Smooth muscle cell (in vitro differentiated cells): Measurements from ENCODE around the gene TCF19. TPM values are rescaled to one million over a fixed set of nuclear protein-coding genes. Genes with fewer than 3 reads are reported as not detected.

Experiments
- DNase-seq: peaks from one replicate; lab custom pipeline; 2025; ENCODE audit not compliant: unreplicated experiment; lab: John Stamatoyannopoulos, UW
- H2AFZ ChIP-seq: fragments of 200-600 bp; sonication (generic); 2 replicates; pipeline ENCODE4 v1.6.0; 2016; ENCODE audit warnings: antibody characterized with exemption, low read depth, mild to moderate bottlenecking
- H3F3A ChIP-seq: fragments of 200-600 bp; sonication (generic); 2 replicates; pipeline ENCODE4 v1.6.0; 2017; ENCODE audit warnings: antibody characterized with exemption, low read depth
- H3K27ac ChIP-seq: fragments of 200-600 bp; sonication (generic); 2 replicates; pipeline ENCODE4 v1.5.1; 2016; ENCODE audit warnings: low read depth, mild to moderate bottlenecking
- H3K27me3 ChIP-seq: fragments of 200-600 bp; sonication (generic); 2 replicates; pipeline ENCODE4 v1.6.1; 2016; ENCODE audit warnings: low read depth, mild to moderate bottlenecking
- H3K36me3 ChIP-seq: fragments of 200-600 bp; sonication (generic); 2 replicates; pipeline ENCODE4 v1.5.1; 2016; ENCODE audit warnings: low read depth
- H3K4me1 ChIP-seq: fragments of 200-600 bp; sonication (generic); 2 replicates; pipeline ENCODE4 v1.5.1; 2016; ENCODE audit warnings: low read depth
- H3K4me2 ChIP-seq: fragments of 200-600 bp; sonication (generic); 2 replicates; pipeline ENCODE4 v1.6.0; 2016; ENCODE audit warnings: mild to moderate bottlenecking
- H3K4me3 ChIP-seq: fragments of 200-600 bp; sonication (generic); 2 replicates; pipeline ENCODE4 v1.5.1; 2016; ENCODE audit warnings: mild to moderate bottlenecking
- H3K79me2 ChIP-seq: fragments of 200-600 bp; sonication (generic); 2 replicates; pipeline ENCODE4 v1.6.0; 2016; ENCODE audit warnings: low read depth, mild to moderate bottlenecking
- H3K9ac ChIP-seq: fragments of 200-600 bp; sonication (generic); 2 replicates; pipeline ENCODE4 v1.6.0; 2016; ENCODE audit warnings: low read depth
- H3K9me3 ChIP-seq: fragments of 200-600 bp; sonication (generic); replicated peaks from 2 replicates; pipeline ENCODE4 v1.5.1; 2016; ENCODE audit warnings: low read depth
- H4K20me1 ChIP-seq: fragments of 200-600 bp; sonication (generic); 2 replicates; pipeline ENCODE4 v1.6.0; 2016; ENCODE audit warnings: low read depth
- CTCF ChIP-seq: fragments of 200-600 bp; sonication (generic); IDR thresholded peaks from 2 replicates; pipeline ENCODE4 v1.5.1; 2017; ENCODE audit warnings: borderline replicate concordance, mild to moderate bottlenecking, antibody characterized with exemption; ENCODE audit not compliant: insufficient read depth, poor library complexity, severe bottlenecking
- WGBS: methylation state at CpG from one replicate; pipeline ENCODE4 v1.1.7; 2016; ENCODE audit warnings: low lambda C conversion rate; 5-methylcytosine and 5-hydroxymethylcytosine counted together
- polyA plus RNA-seq: library from polyadenylated mRNA; unstranded; fragments of >200 nt; fragmentation: Nextera tagmentation; extraction: Ambion mirVana; gene quantifications from 2 replicates; pipeline ENCODE4 v1.2.1, GENCODE V29; 2016
- total RNA-seq: library from RNA; depleted of rRNA; stranded (reverse); fragments of >200 nt; gene quantifications from 2 replicates; pipeline ENCODE4 v1.2.3, GENCODE V29; 2014

The TCF19 gene
- total and polyA plus RNA-seq, 2 experiments from 2014 or later: 7.8 to 10.5 TPM

GRCh38 chr6:31122791-31123706 is 35.3 kb upstream of the TCF19 start:
- 61% methylated on average over 16 of the region's 16 CpGs for WGBS
- no peak overlapping the region for H2AFZ ChIP-seq
- H3K27me3 ChIP-seq: no peaks in the 10 kb centered on the region
- H3K4me2 ChIP-seq: no peak overlapping the region
- H3K9ac ChIP-seq: peak overlapping the region; percentile 77
- DNase-seq: peak; percentile 14
- H4K20me1 ChIP-seq: no peaks in the 10 kb centered on the region
- H3K9me3 ChIP-seq: no peaks in the 10 kb centered on the region
- H3K4me1 ChIP-seq: no peaks in the 10 kb centered on the region
- H3K79me2 ChIP-seq: no peaks in the 10 kb centered on the region
- H3F3A ChIP-seq: no peaks in the 10 kb centered on the region
- peak overlapping the region; percentile 81 for H3K27ac ChIP-seq
- TF ChIP-seq CTCF: no peak
- H3K36me3 ChIP-seq: no peaks in the 10 kb centered on the region
- H3K4me3 ChIP-seq: no peak overlapping the region

- Histone ChIP-seq H2AFZ (no peak overlapping the region), H3K27me3 (no peaks in the 10 kb centered on the region), H3K4me2 (no peak overlapping the region), H3K36me3 (no peaks in the 10 kb centered on the region), H4K20me1 (no peaks in the 10 kb centered on the region), H3K9me3 (no peaks in the 10 kb centered on the region), H3K9ac (no peak overlapping the region), H3F3A (no peaks in the 10 kb centered on the region), H3K27ac (no peak overlapping the region), H3K4me3 (no peak overlapping the region), H3K4me1 (no peaks in the 10 kb centered on the region), H3K79me2 (no peaks in the 10 kb centered on the region)
- WGBS: 66% methylated on average over 8 of the region's 8 CpGs
- TF ChIP-seq CTCF: no peak
- DNase-seq: no peak
These were observed 33.2 kb upstream of the TCF19 start for GRCh38 chr6:31125162-31125561.

GRCh38 chr6:31125586-31126363 is 32.6 kb upstream of the TCF19 start:
- no peak overlapping the region for H3K4me2 ChIP-seq
- H4K20me1 ChIP-seq: no peaks in the 10 kb centered on the region
- no peak overlapping the region for H3K4me3 ChIP-seq
- WGBS: 83% methylated on average over 12 of the region's 12 CpGs
- no peaks in the 10 kb centered on the region for H3K27me3 ChIP-seq
- H3F3A ChIP-seq: no peaks in the 10 kb centered on the region
- DNase-seq: no peak
- no peak for TF ChIP-seq CTCF
- no peaks in the 10 kb centered on the region for H3K4me1 ChIP-seq
- H3K36me3 ChIP-seq: no peaks in the 10 kb centered on the region
- no peak overlapping the region for H2AFZ ChIP-seq
- no peak overlapping the region for H3K9ac ChIP-seq
- H3K9me3 ChIP-seq: no peaks in the 10 kb centered on the region
- peak overlapping the region; percentile 19 for H3K27ac ChIP-seq
- no peaks in the 10 kb centered on the region for H3K79me2 ChIP-seq
